Coronary artery (tissue), 2 donors: ENCODE measurements around the gene RUSC1.
A peak's percentile ranks its signal among the peaks of the same experiment; 100 is the strongest.

Experiments used
- DNase-seq: peaks from one replicate; pipeline ENCODE4 v3.0.0-alpha.2; 2017; ENCODE audit warnings: low spot score
- H3K27ac ChIP-seq, 2 donors: fragments of 200-600 bp; sonication (generic); one replicate each; pipeline ENCODE4 v1.5.1; 2016 to 2019
- H3K4me3 ChIP-seq: fragments of 200-600 bp; sonication (generic); 2 replicates; pipeline ENCODE4 v1.5.1; 2016; ENCODE audit warnings: mild to moderate bottlenecking, moderate library complexity
- TF ChIP-seq, protein P1 (sequence below): fragments of 200-600 bp; sonication (generic); IDR thresholded peaks from one replicate; pipeline ENCODE4 v1.5.1; 2019; ENCODE audit warnings: antibody characterized with exemption

RUSC1 gene

DNA sequence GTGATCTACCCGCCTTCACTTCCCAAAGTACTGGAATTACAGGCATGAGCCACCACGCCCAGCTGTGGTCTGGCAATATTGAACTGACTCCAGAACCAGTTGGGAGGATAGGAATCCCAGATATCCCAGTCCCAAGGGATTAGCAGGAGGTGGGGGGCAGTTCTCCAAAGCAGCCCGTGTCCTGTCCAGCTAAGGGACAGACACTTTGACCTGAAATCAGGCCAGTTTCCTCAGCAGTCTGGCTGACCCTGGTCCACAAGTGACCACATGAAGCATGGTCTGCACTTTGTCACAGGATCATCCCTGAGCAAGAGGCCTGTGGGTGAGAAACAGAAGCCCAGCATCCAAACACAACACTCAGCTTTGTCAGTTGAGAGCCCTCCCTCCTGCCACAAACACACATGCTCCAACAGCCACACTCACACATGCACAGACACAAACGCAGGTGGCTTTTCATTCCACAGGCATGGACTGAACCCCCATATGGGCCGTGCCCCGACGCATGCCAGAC lies 14.8 kb upstream of the RUSC1 start:
- DNase-seq, result no peak

DNA sequence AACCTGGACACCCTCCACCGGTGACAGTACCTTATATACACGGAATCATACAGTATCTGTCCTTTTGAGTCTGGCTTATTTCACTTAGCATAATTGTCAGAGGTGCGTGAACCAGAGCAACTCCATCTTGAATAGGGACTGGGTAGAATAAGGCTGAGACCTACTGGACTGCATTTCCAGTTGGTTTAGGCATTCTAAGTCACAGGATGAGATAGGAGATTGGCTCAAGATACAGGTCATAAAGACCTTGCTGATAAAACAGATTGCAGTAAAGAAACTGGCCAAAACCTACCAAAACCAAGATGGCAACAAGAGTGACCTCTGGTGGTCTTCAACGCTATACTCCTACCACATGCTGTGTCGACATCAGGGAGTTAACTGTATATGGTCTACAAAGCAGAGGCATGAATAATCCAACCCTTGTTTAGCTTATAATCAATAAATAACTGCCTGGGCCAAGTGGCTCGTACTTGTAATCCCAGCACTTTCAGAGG lies 13.4 kb upstream of the RUSC1 start:
- Histone ChIP-seq H3K27ac (no peak overlapping the region), H3K4me3 (no peak overlapping the region)
- TF ChIP-seq, protein P1, sequence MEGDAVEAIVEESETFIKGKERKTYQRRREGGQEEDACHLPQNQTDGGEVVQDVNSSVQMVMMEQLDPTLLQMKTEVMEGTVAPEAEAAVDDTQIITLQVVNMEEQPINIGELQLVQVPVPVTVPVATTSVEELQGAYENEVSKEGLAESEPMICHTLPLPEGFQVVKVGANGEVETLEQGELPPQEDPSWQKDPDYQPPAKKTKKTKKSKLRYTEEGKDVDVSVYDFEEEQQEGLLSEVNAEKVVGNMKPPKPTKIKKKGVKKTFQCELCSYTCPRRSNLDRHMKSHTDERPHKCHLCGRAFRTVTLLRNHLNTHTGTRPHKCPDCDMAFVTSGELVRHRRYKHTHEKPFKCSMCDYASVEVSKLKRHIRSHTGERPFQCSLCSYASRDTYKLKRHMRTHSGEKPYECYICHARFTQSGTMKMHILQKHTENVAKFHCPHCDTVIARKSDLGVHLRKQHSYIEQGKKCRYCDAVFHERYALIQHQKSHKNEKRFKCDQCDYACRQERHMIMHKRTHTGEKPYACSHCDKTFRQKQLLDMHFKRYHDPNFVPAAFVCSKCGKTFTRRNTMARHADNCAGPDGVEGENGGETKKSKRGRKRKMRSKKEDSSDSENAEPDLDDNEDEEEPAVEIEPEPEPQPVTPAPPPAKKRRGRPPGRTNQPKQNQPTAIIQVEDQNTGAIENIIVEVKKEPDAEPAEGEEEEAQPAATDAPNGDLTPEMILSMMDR, result no peak
- no peak for DNase-seq

More for the DNA sequence above, 14.8 kb upstream of the RUSC1 start:
- Histone ChIP-seq H3K4me3 (no peak overlapping the region), H3K27ac (no peak overlapping the region)
- TF ChIP-seq, protein P1, result no peak

DNA sequence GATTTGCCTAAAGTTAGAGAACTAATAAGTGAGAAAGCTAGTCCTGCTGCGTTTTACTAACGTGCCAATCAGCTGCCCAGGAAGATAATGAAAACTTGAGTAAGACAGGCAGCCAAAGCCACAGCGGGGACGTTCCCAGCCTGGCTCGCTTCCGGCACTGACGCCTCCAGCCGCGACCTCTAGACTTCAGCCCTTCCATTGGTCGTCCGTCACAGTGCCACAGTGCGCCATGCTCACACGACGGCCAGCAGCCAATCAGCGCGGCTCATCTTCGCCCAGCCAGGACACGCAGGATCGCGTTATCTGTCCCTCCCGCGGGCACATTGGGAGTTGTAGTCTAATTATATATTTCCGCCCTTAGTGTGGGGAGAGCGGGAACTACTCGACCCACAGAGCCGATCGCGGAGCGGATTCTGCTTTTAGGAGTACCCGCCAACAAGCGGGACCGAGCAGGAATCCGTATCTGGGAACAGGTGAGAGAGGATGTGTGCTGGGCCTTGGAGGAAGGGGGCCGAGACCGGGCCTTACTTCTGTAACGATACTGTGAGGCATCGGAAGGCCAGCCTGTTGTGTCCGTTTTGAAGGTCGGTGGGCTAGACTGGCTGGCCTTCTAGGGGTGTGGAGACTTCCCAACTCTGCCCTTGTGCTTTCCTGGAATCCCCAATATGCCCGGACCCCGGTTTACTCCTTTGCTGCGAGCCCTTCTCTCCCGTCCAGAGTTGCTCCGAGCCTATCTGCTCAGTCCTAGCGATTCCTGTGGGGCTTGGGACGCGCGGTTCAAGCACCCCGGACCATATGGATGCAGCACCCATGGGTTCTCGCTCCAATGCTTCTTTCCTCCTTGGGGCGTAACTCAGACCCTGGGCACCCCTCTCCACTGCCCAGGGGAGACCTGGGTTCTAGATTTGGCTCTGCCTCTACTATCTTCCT lies 11.9 kb upstream of the RUSC1 start, which contains the start of gene FDPS:
Gene FDPS, plus strand, starts transcription at position 374 of the 930 bp plus-strand sequence. CDS start 924 bp downstream, outside the sequence.
- Histone ChIP-seq H3K4me3 (peak within 1 kb of the TSS; percentile 82), H3K27ac (peak within 1 kb of the TSS; percentile 78 to 88)
- peak; percentile 99 for DNase-seq
- TF ChIP-seq, protein P1, result no peak

DNA sequence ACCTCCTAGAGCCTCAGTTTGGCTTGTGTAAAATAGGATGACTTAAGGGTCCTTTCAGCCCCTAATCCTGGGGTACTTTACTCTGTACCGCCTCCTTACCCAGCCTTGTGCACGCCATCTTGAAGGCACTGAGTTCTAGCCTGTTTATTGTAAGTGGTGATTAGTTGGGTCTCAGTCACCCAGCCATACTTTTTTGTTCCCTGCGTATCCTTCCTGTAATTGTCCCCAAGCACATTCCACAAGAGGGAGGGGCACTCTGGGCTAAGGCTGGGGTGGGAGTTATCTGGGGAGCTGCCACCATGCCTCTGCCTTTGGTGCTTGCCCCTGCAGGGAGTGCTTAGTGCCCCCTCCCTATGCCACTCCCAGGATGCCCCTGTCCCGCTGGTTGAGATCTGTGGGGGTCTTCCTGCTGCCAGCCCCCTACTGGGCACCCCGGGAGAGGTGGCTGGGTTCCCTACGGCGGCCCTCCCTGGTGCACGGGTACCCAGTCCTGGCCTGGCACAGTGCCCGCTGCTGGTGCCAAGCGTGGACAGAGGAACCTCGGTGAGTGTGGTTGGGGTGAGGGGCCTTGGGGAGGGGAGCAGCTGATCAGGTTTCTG lies 11.2 kb upstream of the RUSC1 start:
- Histone ChIP-seq H3K27ac (peak overlapping the region; percentile 78 to 88), H3K4me3 (peak overlapping the region; percentile 82)
- TF ChIP-seq, protein P1, result no peak
- DNase-seq, result no peak

DNA sequence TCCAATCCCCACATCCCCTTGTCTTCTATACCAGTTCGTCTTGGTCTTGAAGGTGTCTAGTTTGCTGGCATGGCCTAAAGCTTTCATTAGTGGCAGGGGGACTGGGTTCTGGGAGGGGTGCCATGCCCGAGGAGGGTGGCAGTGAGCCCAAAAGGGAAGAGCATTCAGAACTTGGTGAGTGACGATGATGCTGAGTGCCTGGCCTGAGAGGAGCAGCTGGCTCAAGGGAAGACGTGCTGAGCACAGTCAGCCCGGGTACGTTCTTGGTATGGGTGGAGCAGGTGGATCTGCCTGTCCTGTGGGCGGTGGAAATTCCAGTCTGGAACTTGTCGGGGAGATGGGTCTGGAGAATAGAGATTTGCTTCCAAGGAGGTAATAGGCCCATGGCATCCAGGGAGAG lies 7.4 kb upstream of the RUSC1 start:
- TF ChIP-seq, protein P1, result no peak
- DNase-seq, result no peak
- no peak overlapping the region for H3K4me3 ChIP-seq
- no peak overlapping the region for H3K27ac ChIP-seq

DNA sequence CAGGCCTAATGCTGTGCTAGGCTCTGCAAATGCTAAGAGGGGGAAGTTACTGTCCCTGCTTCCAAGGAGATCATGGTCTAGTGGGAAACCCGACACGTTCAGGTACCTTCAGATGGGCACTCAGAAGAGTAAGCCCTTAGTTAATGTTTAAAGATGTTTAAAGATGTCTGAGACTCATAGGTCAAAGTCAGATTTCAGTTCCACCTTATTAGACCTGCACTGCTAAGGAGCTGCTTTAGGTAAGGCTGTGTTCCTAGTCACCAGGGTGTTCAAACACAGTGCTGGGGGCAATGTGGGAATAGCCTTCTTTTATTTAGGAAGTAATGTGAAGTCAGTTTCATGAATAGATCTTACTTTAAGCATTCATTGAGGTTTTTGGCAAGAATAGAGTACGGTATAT lies 3.8 kb upstream of the RUSC1 start:
- Histone ChIP-seq H3K4me3 (no peak overlapping the region), H3K27ac (no peak overlapping the region)
- no peak for DNase-seq
- TF ChIP-seq, protein P1, result no peak
